H1 (cell line): ENCODE results near the gene KLHL40. TPM values are rescaled to one million over a fixed set of nuclear protein-coding genes. Genes with fewer than 3 reads are reported as not detected.

Source experiments
- CBX5 ChIP-seq: fragments of 300-800, 300-1000 bp; sonication (generic); IDR thresholded peaks from 2 replicates; pipeline ENCODE4 v1.7.1; 2016; ENCODE audit warnings: antibody characterized with exemption, low read length, low read depth
- CHD1 ChIP-seq: IDR thresholded peaks from 2 replicates; pipeline ENCODE4 v1.6.1; 2012; ENCODE audit warnings: low read depth, low read length, improper control_type of control experiment
- FOSL1 ChIP-seq: IDR thresholded peaks from 2 replicates; pipeline ENCODE4 v1.6.1; 2011; ENCODE audit warnings: mild to moderate bottlenecking, low read depth, low read length, moderate library complexity; ENCODE audit not compliant: insufficient read depth
- JUN ChIP-seq: IDR thresholded peaks from 2 replicates; pipeline ENCODE4 v1.6.1; 2011; ENCODE audit warnings: low read depth, mild to moderate bottlenecking, improper control_type of control experiment, low read length
- KDM5A ChIP-seq: fragments of 200-600 bp; IDR thresholded peaks from 2 replicates; pipeline ENCODE4 v1.7.1; 2012; ENCODE audit warnings: mild to moderate bottlenecking, low read length, inconsistent platforms, mixed read lengths
- NRF1 ChIP-seq: IDR thresholded peaks from 2 replicates; pipeline ENCODE4 v1.6.1; 2011; ENCODE audit warnings: mild to moderate bottlenecking, low read depth, low read length, improper control_type of control experiment
- POLR2A ChIP-seq, 2 experiments: IDR thresholded peaks; 1 replicate in 1 of 2; 2 replicates in 1 of 2; pipeline ENCODE4 v1.6.1; 2011; ENCODE audit warnings: low read depth in 2 of 2, low read length in 2 of 2, mild to moderate bottlenecking in 2 of 2; ENCODE audit errors: control extremely low read depth in 1 of 2
- TEAD4 ChIP-seq: IDR thresholded peaks from 2 replicates; pipeline ENCODE4 v1.6.1; 2012; ENCODE audit warnings: low read depth, low read length, inconsistent platforms, mixed read lengths
- polyA plus RNA-seq, 7 experiments: library from polyadenylated mRNA; depleted of rRNA in 3 of 7; stranded (reverse) in 5 of 7; unstranded in 2 of 7; fragments of >200 nt in 5 of 7; fragments of 200-250 nt in 2 of 7; gene quantifications; 1 replicate in 5 of 7; 2 replicates in 1 of 7; 4 replicates in 1 of 7; pipeline versions ENCODE4 v1.2.1 to v1.2.3, GENCODE V29; 2011 to 2013; ENCODE audit warnings: missing spikeins in 2 of 7, mixed read lengths in 2 of 7
- total RNA-seq: library from RNA; stranded (reverse); fragmentation: NEBNext Ultra II Directional; extraction: Animal tissue kit (Norgen Biotek cat#: 25700); gene quantifications from 2 replicates; pipeline ENCODE4 v1.2.1, GENCODE V29; 2021

Gene KLHL40
- total and polyA plus RNA-seq, 2 of the 8 experiments (the other 6 are each of a cell fraction or from before 2014, with no cell fraction given) = 0.02 TPM; not detected in 1

DNA sequence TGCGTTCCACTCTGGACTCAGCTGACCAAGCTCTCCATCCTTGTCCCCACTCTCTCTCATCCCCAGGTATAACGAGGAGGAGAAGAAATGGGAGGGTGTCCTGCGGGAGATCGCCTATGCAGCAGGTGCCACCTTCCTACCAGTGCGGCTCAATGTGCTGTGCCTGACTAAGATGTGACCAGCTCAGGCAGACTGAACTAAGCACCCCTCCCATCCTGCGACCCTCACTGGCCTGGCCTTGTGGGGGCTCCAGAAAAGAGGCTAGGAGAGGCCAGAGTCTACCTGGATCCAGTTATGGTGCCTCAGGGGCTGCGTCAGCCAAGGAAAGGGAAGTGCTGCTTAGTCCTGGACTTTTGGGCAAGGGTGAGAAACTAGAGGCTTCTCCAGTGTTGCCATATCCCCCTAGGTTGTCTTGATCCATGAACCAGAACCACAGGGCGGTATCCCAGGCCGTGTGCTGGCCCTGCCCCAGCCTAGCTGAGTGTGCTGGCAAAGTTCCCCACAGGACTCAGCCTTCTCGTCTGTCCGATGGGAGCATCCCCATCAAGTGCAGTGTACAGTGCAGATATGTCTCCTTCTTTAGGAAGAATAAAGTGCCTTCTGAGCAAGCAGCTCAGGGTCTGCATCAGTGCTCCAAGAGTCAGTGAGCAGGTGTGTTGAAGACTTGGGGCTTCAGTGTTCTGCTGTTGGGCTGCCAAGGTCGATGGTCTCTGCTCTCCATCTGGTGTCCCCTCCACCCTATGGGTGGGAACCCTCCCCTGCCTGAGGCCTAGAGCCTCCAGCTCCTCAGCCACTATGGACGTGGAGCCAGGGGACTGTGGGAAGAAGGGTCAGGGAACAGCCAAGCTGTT is 6.7 kb downstream of the KLHL40 start (continued):
- no peak for TF ChIP-seq KDM5A
- TF ChIP-seq TEAD4 = no peak
- TF ChIP-seq FOSL1 = no peak
- TF ChIP-seq JUN = no peak
- TF ChIP-seq CBX5 = no peak
- TF ChIP-seq POLR2A (IDR thresholded peaks at IDR 0.05; ENCODE audit: control extremely low read depth in 1 of 2, low read depth in 2 of 2, low read length in 2 of 2) = no peak
- no peak for TF ChIP-seq CHD1
- no peak for TF ChIP-seq NRF1
